GM03348 (cell line): ENCODE data around the gene MGAT4B.

ENCODE experiments used
- DNase-seq: peaks from one replicate; pipeline ENCODE4 v3.0.0; 2012; ENCODE audit warnings: low spot score

Gene MGAT4B

GRCh38 chr5:179825655-179826182, 19.1 kb upstream of the MGAT4B start:
- no peak for DNase-seq

- no peak for DNase-seq
Measured at GRCh38 chr5:179824745-179825112, 18.1 kb upstream of the MGAT4B start.

- no peak for DNase-seq
Measured at GRCh38 chr5:179823937-179824744, 17.5 kb upstream of the MGAT4B start.

GRCh38 chr5:179822444-179822990, 15.9 kb upstream of the MGAT4B start:
- no peak for DNase-seq

GRCh38 chr5:179822059-179822432, 15.4 kb upstream of the MGAT4B start:
- DNase-seq, result no peak

GRCh38 chr5:179821298-179822058, 14.8 kb upstream of the MGAT4B start:
- DNase-seq, result peak; percentile 97

- DNase-seq, result peak; percentile 95
Measured at GRCh38 chr5:179820483-179821297, 14.0 kb upstream of the MGAT4B start, which contains the start of gene SQSTM1. TSS of gene SQSTM1 (plus strand) at chr5:179820905. CDS start at chr5:179820937, 32 bp downstream.

GRCh38 chr5:179820127-179820482, 13.4 kb upstream of the MGAT4B start:
- no peak for DNase-seq

GRCh38 chr5:179819296-179820126, 12.8 kb upstream of the MGAT4B start:
- DNase-seq, result peak; percentile 74

- peak; percentile 96 for DNase-seq
Measured at GRCh38 chr5:179818746-179819295, 12.2 kb upstream of the MGAT4B start.

- no peak for DNase-seq
Measured at GRCh38 chr5:179817890-179818745, 11.5 kb upstream of the MGAT4B start.

- no peak for DNase-seq
Measured at GRCh38 chr5:179817470-179817840, 10.8 kb upstream of the MGAT4B start.

- DNase-seq, result peak; percentile 60
Measured at GRCh38 chr5:179816796-179817469, 10.3 kb upstream of the MGAT4B start.

- no peak for DNase-seq
Measured at GRCh38 chr5:179816401-179816795, 9.7 kb upstream of the MGAT4B start.

GRCh38 chr5:179815491-179816249, 9.0 kb upstream of the MGAT4B start:
- no peak for DNase-seq

- DNase-seq, result no peak
Measured at GRCh38 chr5:179814090-179814489, 7.4 kb upstream of the MGAT4B start.

- DNase-seq, result no peak
Measured at GRCh38 chr5:179812997-179813607, 6.4 kb upstream of the MGAT4B start.
